ENCODE measurements around the gene SLC9A3.

The SLC9A3 gene

DNA sequence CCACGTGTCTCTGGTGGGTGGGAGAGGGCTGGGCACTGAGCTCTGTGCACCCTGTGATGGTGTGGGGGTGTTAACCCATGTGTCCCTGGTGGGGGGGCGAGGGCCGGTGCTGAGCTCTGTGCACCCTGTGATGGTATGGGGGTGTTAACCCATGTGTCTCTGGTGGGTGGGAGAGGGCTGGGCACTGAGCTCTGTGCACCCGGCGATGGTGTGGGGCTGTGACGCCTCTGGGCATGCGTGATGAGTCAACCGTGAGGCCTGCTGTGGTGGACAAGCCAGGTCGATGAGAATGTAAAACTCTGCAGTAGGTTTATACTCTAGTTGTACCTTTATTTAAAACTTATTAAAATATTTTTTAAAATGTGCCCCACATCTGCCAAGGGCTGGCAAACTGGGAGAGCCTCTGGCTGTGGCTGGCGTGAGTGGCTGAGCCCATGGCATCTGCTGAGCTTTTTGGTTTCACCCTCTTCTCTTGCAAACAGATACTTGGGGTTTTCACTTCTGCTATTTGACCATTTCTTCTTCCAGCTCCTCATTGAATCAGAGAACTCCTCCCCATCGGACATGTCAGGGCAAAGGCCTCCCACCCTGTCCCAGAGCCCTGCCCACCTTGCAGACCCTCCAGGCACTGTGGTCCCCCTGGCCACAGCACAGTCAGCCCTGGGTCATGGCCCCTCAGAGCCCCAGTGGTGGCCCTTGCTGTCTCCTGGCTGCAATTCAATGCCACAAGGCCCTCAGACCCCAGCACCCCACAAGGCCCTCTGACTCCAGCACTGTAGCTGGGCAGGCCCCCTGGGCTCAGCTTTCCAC is 99.7 kb downstream of the SLC9A3 start:
- no peak for DNase-seq

DNA sequence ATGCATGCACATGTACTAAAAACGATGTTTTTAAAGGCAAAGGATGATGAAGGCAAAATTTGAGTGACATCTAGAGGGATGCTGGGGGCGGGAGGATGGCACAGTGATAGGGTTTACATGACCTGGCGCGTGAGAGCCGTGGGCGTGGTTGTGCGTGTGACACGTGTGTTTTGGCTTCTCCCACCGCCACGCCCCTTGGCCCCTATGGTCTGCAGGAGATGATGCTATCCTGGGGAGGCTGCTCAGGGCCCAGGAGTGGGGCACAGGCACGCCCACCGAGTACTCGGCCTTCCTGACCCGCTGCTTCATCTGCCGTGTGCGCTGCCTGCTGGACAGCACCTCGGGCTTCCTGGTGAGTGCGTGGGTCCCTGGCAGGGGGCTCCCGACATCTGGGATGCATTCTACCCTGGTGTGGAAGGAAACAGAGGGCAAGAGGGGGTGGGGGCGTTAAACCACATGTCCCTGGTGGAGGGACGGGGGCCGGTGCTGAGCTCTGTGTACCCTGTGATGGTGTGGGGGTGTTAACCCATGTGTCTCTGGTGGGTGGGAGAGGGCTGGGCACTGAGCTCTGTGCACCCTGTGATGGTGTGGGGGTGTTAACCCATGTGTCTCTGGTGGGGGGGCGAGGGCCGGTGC is 100.5 kb downstream of the SLC9A3 start:
- no peak for DNase-seq

DNA sequence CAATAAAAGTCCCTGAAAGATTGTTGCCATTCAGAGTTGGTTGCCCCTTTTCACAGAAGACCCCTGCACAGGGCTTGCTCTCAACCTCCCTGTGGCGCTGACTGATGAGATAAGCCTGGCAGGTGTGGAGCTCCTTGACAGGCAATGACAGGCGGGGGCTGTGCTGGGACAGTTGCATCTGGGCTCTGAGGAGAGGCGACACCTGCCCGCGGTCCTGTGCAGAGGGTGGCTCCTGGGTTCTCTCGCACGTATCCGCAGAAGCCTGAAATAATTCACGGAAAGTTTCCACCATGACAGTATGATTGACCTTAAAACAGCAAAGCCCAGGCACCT is 101.0 kb downstream of the SLC9A3 start:
- no peak for DNase-seq

DNA sequence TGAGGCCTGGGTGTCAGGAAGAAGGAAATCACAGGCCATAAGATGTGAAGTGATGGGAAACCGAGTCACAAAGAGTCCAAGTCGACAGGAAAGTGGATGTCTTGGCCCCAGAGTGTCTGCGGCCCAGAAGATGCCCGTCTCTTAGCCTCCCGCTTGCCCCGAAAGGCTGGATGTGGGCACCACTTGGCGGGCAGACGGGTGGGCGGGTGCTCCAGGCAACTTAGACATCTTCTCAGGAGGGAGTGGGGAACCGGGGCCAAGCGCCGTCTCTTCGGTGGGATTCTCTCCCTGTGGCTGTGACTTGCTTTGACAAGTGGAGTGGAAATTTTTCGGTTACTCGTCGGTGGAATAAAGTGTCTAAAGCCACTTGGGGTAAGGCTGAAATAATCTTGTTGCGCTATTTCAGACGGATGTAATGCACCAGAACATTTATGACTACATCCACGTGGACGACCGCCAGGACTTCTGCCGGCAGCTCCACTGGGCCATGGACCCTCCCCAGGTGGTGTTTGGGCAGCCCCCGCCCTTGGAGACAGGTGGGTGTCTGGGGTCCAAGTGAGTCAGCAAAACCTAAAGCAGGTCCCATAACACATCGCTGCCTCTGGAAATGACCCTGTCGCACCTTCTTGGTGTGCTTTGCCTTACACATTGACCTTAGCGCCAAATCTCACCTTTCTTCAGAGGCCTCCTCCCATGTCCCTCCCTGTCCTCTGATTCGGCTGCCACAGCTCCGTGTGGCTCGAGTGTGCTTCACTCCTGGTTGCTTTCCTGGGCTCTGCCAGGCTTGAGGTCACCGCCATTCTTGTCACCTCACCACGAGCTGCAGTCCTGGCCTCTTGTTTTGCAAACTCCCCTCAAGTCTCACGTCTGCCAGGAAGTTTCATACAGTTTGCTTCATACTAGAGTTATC is 101.7 kb downstream of the SLC9A3 start:
- DNase-seq, result no peak

DNA sequence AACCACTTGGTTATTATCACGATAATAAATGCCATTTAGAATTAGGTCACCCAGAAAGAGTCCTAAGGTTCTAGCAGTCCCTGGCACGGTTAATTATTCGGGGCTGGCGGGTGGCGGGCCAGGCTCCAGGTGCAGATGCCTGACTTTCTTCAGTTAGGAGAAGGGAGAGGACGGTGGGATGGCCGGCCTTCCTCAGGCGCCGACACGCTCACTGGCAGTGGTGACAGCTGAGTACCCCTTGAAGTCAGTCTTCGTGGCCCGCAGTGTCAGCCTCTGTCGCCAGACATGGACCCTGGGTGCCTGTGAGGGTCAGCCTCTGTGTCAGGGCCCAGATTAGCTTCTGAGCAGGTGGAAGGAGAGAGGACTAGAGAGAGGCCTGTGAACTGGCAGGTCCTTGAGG is 102.3 kb downstream of the SLC9A3 start:
- no peak for DNase-seq

DNA sequence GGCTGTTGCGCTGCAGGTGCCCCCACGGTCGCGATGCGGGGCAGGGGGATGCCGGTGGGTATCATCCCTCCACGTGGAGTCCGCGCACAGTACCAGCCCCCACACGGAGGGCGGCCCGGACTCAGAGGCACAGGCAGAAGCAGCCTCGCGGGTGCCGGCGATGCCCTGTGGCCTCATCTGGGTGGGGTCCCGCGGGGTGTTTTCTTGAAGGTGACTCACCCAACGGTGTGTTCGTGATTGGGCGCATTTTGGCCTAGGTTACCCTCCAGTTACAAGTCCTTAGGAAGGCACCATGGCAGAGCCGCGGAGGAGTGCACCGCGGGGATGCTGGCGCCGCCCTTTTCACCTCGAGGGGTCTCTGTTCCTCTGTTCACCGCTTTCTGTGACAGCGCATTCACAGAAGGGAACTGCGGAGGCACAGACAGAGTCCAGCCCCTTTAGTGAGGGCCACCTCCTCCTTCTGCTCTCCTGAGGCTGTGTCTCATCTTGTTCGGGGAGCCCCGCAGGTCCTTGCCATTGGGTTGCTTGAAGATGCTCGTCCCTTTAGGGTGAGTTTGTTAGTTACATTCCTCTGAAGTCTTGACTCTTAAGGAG is 102.9 kb downstream of the SLC9A3 start:
- DNase-seq, result no peak

DNA sequence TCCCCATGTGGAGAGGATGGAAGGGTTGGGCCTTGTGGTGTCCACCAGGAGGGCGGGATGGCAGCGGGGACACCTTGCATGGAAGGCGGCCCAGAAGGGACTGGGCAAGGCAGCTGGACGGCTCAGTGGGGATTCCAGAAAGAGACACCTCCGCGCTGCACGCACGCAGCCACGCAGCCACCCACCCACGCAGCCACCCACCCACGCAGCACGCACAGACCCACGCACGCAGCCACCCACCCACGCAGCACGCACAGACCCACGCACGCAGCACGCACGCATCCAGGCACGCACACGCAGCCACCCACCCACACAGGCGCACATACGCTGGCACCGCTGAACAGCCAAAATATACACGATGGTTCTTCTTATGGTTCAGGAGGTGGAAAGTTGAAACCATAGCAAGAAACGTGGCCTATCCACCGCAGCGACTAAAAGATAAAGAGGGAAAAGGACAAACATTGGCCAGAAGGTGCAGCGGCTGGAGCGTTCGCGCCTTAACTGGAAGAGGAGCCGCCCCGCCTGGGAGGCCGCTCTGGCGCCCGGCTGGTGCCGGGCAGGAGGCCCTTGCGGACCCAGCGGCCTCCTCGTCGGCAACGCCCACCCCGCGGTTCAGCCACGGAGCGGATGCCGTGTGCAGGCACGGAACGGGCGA is 103.5 kb downstream of the SLC9A3 start:
- DNase-seq, result no peak

All from activated CD4-positive, alpha-beta T cell treated with anti-CD3 and anti-CD28 coated beads, Interleukin-2, amount 50 U/mL, for 16 hours (primary cell).